Thyroid gland (tissue), 4 donors: ENCODE data around the gene EXOC1L. TPM values are rescaled to one million over a fixed set of nuclear protein-coding genes. Genes with fewer than 3 reads are reported as not detected.

ENCODE experiments used
- DNase-seq, 2 donors: peaks; one replicate each; pipeline ENCODE4 v3.0.0-alpha.2; 2019
- H3K27ac ChIP-seq, 3 donors: fragments of 200-600 bp; sonication (generic); 1 replicate in 2 of 3; 2 replicates in 1 of 3; pipeline ENCODE4 v1.5.1; 2016 to 2019; ENCODE audit warnings: mild to moderate bottlenecking in 1 of 3, moderate library complexity in 1 of 3
- H3K27me3 ChIP-seq: fragments of 200-600 bp; sonication (generic); one replicate; pipeline ENCODE4 v1.5.1; 2019
- H3K36me3 ChIP-seq, 2 donors: fragments of 200-600 bp; sonication (generic); one replicate each; pipeline ENCODE4 v1.5.1; 2016 to 2019
- H3K4me1 ChIP-seq, 2 donors: fragments of 200-600 bp; sonication (generic); one replicate each; pipeline ENCODE4 v1.5.1; 2017 to 2019
- H3K4me3 ChIP-seq, 3 donors: fragments of 200-600 bp; sonication (generic); replicated peaks in 1 of 3; 1 replicate in 2 of 3; 2 replicates in 1 of 3; pipeline ENCODE4 v1.5.1; 2016; ENCODE audit warnings: mild to moderate bottlenecking in 1 of 3
- H3K9me3 ChIP-seq: fragments of 200-600 bp; sonication (generic); one replicate; pipeline ENCODE4 v1.5.1; 2017
- CTCF ChIP-seq, 6 experiments: fragments of 200-600 bp in 3 of 6; fragments of 450-650 bp in 3 of 6; sonication (generic) in 3 of 6; IDR thresholded peaks; one replicate each; pipeline ENCODE4 v1.5.1; 2016 to 2019; ENCODE audit warnings: antibody characterized with exemption in 6 of 6, mild to moderate bottlenecking in 2 of 6, inconsistent platforms in 1 of 6, moderate library complexity in 1 of 6
- POLR2A ChIP-seq, 2 donors: fragments of 450-650 bp; IDR thresholded peaks; one replicate each; pipeline ENCODE4 v1.6.1; 2017; ENCODE audit warnings: antibody characterized with exemption in 2 of 2, mild to moderate bottlenecking in 2 of 2, moderate library complexity in 1 of 2
- WGBS, 2 donors: methylation state at CpG; one replicate each; pipeline ENCODE4 v1.1.5; 2017; 5-methylcytosine and 5-hydroxymethylcytosine counted together
- intact Hi-C: fragments of 100-400 bp; cut with DNase I; formaldehyde crosslinking; loops from one replicate; pipeline ENCODE4 v1.15.1; 2023
- total RNA-seq, 4 donors: library from RNA; depleted of rRNA; stranded (reverse); fragments of >200 nt; gene quantifications; one replicate each; pipeline ENCODE4 v1.2.3, GENCODE V29; 2016

The EXOC1L gene
- total RNA-seq, 4 donors from 2014 or later: not detected

DNA sequence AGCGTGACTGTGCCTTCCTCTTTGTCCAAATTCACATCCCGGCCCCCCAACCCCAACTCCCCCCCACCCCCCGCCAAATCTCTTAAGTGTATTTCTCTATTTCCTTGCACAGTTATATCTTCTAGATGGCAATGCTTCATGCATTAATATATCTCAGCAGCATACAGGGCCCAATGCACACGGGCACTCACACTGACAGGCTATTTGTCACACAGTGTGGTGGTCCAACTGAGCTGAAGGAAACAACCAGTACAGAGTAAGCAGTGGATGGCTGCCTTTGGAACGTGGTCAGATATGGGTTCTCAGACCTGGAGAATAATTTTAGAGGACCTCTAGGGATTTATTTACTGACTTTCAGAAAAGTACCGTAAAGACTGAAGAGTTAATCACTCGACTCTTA is 34.5 kb downstream of the EXOC1L start:
- DNase-seq: no peak
- H3K4me1 ChIP-seq: peaks cover 0 to 11% of the 10 kb centered on the region in 2 donors
- intact Hi-C loops: no loop called here
- H3K4me3 ChIP-seq: peak overlapping the region; percentile 63 to 97 (median 94)
- no peaks in the 10 kb centered on the region for H3K36me3 ChIP-seq
- H3K27me3 ChIP-seq: no peaks in the 10 kb centered on the region
- 20 to 22% methylated on average over 7 of the region's 7 CpGs for WGBS, 2 donors
- TF ChIP-seq POLR2A (IDR thresholded peaks at IDR 0.05) (no peak), CTCF (IDR thresholded peaks at IDR 0.05) (no peak)
- peak overlapping the region in 2 of 3 donors; percentile 70 to 76 for H3K27ac ChIP-seq
- no peaks in the 10 kb centered on the region for H3K9me3 ChIP-seq

- Histone ChIP-seq H3K4me3 (no peak overlapping the region), H3K27me3 (no peaks in the 10 kb centered on the region), H3K27ac (no peak overlapping the region), H3K9me3 (no peaks in the 10 kb centered on the region), H3K4me1 (peaks cover 0 to 11% of the 10 kb centered on the region in 2 donors), H3K36me3 (peaks cover 5 to 11% of the 10 kb centered on the region in 2 donors)
- intact Hi-C loops: no loop called here
- 87 to 93% methylated on average over 1 of the region's 1 CpG for WGBS, 2 donors
- no peak for TF ChIP-seq POLR2A (IDR thresholded peaks at IDR 0.05)
- no peak for TF ChIP-seq CTCF (IDR thresholded peaks at IDR 0.05)
- DNase-seq: no peak
These were observed 38.0 kb downstream of the EXOC1L start for GRCh38 chr4:55857586-55857985.

DNA sequence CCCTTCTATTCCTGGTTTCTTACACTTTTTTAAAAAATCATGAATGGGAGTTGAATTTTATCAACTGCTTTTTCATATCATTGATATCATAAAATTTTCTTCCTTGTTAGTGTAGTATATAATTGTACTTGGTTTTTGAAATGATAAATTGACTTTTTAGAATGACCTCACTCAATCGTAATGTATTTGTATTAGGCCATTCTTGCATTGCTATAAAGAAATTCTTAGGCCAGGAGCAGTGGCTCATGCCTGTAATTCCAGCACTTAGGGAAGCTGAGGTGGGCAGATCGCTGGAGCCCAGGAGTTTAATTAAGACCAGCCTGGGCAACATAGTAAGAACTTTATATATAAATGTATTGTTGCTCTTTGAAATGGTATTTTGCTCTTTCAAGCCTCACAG is 40.1 kb downstream of the EXOC1L start:
- peaks cover 7 to 11% of the 10 kb centered on the region in 2 donors for H3K36me3 ChIP-seq
- WGBS, 2 donors: 70 to 73% methylated on average over 2 of the region's 2 CpGs
- peaks cover 0 to 2% of the 10 kb centered on the region in 2 donors for H3K4me1 ChIP-seq
- no peak overlapping the region for H3K27ac ChIP-seq
- H3K4me3 ChIP-seq: no peak overlapping the region
- no peaks in the 10 kb centered on the region for H3K27me3 ChIP-seq
- no peaks in the 10 kb centered on the region for H3K9me3 ChIP-seq
- intact Hi-C loops: no loop called here
- no peak for DNase-seq
- TF ChIP-seq CTCF (IDR thresholded peaks at IDR 0.05) (no peak), POLR2A (IDR thresholded peaks at IDR 0.05) (no peak)

DNA sequence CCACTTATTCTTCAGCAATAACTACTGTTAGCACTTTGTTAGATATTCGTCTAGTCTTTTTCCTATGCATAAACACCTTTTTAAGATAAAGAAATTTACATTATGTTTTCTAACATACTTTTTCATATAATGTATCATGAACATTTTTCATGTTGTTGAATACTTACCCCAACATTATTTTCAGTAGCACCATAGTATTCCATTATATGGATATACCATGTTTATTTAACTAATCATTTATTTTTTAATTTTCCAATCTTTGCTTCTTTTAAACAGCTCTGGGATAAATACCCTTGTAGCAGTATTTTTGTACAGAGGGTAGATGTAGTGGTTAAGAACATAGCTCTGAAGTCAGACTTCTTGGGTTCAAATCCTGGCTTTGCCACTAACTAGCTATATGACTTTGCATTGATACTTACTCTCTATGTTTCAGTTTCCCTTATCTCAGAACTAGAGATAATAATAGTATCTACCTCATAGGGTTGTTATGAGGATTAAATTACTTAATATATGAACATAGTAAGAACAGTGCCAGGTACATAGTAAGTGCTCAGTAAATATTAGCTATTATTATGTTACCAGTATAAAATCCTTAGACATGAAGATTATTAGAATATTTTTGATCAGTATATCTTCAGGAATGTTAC is 45.1 kb downstream of the EXOC1L start:
- Histone ChIP-seq H3K4me1 (no peaks in the 10 kb centered on the region), H3K9me3 (no peaks in the 10 kb centered on the region), H3K4me3 (no peak overlapping the region), H3K36me3 (peaks cover 16 to 20% of the 10 kb centered on the region in 2 donors), H3K27me3 (no peaks in the 10 kb centered on the region), H3K27ac (no peak overlapping the region)
- intact Hi-C loops: loop anchor here (5.0 kb wide), 1 partner anchor 517 kb away; the partner anchor contains the start of gene SRD5A3
- 96 to 99% methylated on average over 1 of the region's 1 CpG for WGBS, 2 donors
- no peak for DNase-seq
- TF ChIP-seq CTCF (IDR thresholded peaks at IDR 0.05): no peak
- TF ChIP-seq POLR2A (IDR thresholded peaks at IDR 0.05): no peak

GRCh38 chr4:55865228-55865806 is 45.7 kb downstream of the EXOC1L start:
- intact Hi-C loops: loop anchor here (5.0 kb wide), 1 partner anchor 518 kb away; the partner anchor contains the start of gene SRD5A3
- TF ChIP-seq CTCF (IDR thresholded peaks at IDR 0.05) (no peak), POLR2A (IDR thresholded peaks at IDR 0.05) (no peak)
- H3K4me3 ChIP-seq: no peak overlapping the region
- no peaks in the 10 kb centered on the region for H3K4me1 ChIP-seq
- H3K9me3 ChIP-seq: no peaks in the 10 kb centered on the region
- no peaks in the 10 kb centered on the region for H3K27me3 ChIP-seq
- peaks cover 18% of the 10 kb centered on the region in 2 donors for H3K36me3 ChIP-seq
- WGBS, 2 donors: 78 to 91% methylated on average over 2 of the region's 2 CpGs
- no peak for DNase-seq
- no peak overlapping the region for H3K27ac ChIP-seq
